ENCODE measurements around the gene GUCA2A.

The GUCA2A gene

GRCh38 chr1:42152907-42153600 is 11.5 kb downstream of the GUCA2A start, which contains the start of gene GUCA2B:
GUCA2B (plus strand) TSS chr1:42153410; CDS start chr1:42153451, 41 bp downstream.
- DNase-seq, result no peak

GRCh38 chr1:42152119-42152518 is 12.4 kb downstream of the GUCA2A start:
- no peak for DNase-seq

DNA sequence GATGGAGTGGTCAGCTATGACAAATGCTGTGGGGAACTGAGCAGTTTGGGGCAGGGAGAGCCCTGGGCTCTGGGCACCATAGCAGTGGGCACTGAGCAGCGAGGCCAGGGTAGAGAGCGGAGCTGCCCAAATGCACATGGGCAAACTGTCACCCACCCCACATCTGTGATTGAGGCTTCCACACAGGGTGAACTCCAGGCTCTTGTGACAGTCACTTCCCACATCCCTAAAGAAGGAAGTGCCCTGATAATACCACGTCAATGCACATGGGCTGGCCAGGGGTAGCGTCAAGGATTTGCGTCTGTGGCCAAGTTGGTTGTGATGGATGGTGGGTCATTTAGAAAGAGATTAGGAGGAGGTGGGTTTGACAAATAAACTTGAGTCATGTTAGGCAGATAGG is 13.9 kb downstream of the GUCA2A start:
- no peak for DNase-seq

GRCh38 chr1:42148166-42148565 is 16.4 kb downstream of the GUCA2A start:
- no peak for DNase-seq

DNA sequence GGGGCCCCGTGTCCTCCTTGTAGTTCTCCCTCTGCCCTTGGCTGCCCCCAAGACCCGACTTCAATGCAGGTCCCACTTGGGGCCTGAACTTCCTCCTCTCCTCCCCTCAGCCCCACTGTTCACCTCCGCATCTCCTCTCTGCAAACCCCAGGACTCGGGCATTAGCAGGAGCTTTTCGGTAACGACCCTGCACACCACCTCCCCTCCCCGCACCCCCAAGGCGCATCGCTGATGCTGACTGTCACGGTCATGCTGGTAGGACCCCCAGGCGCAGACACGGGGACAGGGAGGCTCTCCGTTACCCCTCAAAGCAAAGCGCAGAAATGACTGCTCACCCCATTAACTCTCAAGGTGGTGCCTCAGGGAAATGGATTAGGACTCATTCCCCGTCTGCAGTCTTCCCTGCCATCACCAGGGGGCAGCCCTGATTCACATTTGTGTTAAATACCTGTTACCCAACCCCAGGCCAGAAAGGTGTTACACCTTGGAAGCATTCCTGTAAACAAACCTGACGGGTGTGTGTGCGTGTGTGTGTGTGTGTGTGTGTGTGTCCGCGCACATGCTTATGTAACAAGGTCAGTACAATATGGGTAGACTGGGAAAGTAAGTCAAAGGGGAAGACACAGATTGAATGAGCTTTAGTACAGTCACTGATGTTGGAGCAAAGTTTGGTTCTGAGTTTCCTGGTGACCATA is 17.8 kb downstream of the GUCA2A start:
- peak; percentile 84 for DNase-seq

DNA sequence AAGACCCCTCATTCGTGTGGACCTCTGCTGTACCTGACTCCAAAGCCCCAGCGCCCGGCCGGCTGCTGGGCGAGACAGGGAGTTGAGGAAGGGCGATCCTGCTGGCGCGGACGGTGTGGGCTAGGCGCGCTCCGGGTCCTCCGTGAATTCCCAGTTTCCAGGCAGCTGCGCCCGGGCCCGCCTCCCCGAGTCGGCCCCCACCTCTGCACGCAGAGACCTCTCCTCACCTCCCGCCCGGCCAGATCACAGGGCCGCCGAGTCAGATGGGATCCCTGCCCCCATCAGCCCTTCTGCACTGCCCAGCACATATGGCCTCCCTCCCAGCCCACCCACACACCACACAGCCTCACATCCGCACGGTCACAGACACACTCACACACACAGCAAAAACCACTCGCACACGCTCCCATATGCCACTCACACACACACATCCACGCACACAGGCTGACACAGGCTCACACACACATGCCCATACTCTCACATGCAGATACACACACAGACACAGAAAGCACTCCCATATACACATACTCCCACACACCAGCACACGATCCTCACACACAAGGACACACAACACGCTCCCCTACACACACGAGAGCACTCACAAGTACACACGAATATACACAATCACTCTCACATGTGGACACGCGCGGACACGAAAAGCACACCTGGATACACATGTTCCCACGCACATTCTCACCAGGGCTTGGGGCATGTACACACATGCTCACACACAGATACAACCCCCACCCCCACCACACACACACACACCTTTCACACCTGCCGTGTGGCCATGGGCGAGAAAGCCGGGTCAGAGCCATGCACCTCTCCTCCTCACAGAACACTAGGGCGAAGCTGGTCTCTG is 18.6 kb downstream of the GUCA2A start:
- no peak for DNase-seq

GRCh38 chr1:42145389-42145716 is 19.2 kb downstream of the GUCA2A start:
- DNase-seq, result no peak

- DNase-seq, result no peak
Observed at GRCh38 chr1:42144711-42145388, 19.7 kb downstream of the GUCA2A start.

GRCh38 chr1:42143896-42144710 is 20.4 kb downstream of the GUCA2A start:
- no peak for DNase-seq

DNA sequence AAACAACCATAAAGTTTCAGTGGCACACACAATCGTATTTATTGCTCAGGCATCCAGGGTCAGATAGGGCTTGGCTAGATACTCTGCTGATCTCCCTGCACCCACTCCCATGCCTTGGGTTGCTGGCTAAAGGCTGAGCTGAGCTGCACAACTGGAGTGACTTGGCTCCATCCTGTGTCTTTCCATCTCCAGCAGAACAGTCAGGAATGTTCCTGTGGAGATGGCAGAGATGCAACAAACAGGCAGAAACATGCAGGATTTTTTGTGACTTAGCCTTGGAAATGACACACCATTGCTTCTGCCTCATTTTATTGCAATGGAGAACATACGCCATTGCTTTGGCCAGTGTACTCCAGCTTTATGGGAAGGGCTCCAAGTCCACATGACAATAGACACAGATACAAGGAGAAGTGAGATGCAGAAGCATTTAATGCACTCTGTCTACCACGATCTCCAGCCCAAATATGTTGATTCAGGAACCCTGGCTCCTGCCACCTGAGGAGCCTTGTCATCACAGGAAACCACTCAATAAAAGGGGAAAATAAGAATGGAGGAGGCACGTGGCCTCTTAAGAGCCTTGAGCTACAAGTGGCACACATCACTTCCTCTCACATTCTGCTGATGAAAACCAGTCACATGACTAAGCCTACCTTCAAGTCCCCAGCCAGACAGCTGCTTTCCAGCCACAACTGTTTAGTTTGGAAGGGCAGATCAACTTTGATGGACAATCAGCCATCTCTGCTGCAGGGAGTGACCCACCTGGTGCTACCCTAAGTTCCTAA is 21.5 kb downstream of the GUCA2A start:
- DNase-seq, result no peak

- DNase-seq, result no peak
Observed at GRCh38 chr1:42141978-42142377, 22.6 kb downstream of the GUCA2A start.

- no peak for DNase-seq
Observed at GRCh38 chr1:42140191-42140590, 24.4 kb downstream of the GUCA2A start.

DNA sequence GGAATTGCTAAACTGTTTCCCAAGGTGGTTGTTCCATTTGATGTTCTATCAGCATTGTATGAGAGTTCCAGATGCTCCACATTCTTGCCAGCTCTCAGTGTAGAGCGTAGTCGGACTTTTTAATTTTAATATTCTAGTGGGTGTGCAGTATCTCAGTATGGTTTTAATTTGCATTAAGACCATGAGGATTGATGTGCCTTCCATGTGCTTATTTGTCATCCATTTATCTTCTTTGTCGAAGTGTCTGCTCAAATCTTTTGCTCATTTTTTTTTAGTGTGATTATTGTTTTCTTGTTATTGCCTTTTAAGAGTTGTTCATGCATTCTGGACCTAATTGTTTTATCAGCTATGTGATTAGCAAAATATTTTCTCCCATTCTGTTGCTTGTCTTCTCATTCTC is 25.1 kb downstream of the GUCA2A start:
- no peak for DNase-seq

DNA sequence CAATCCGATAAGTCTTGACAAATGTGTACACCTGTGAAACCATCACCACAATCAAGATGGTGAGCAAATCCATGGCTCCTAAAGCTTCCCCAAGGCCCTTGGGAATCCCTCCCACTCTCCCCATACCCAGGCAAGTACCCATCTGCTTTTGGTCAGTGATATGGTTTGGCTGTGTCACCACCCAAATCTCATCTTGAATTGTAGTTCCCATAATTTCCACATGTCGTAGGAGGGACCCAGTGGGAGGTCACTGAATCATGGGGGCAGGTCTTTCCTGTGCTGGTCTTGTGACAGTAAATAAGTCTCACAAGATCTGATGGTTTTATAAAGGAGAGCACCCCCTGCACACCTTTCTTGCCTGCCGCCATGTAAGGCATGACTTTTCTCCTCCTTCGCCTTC is 26.0 kb downstream of the GUCA2A start:
- DNase-seq, result no peak

GRCh38 chr1:42137766-42138165 is 26.8 kb downstream of the GUCA2A start:
- no peak for DNase-seq

- no peak for DNase-seq
Observed at GRCh38 chr1:42136466-42136865, 28.1 kb downstream of the GUCA2A start.

- DNase-seq, result no peak
Observed at GRCh38 chr1:42135426-42135825, 29.1 kb downstream of the GUCA2A start.

DNA sequence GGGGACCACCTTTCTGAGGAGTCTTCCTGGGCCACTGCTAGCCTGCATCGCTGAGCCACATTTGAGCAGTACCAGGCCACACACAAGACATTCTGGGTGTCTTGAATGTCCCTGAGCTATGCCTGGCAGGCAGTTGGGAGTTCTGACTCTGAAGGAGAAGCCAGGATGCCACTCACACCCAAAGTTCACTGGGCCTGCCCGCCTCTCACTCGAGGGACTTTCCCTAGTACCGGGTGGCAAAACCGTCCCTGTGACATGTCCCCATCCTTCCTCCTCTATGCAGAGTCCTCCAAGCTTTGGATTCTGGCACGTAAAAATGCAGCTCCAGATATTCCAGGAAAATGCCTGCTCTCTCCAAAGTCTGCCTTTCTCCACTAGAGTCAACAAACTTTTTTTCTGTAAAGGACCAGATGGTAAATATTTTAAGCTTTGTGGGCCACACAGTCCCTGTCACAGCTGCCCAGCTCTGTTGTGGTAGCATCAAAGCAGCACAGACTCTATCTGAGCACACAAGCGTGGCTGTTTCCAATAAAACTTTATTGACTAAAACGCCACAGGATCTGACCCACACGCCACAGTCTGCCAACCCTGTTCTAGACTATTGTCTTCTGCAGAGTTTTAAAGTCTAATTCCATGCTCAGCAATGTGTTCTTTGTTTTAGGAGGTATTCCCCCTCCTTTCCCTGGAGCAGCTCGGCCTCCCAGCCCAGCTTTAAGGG is 30.6 kb downstream of the GUCA2A start:
- no peak for DNase-seq

DNA sequence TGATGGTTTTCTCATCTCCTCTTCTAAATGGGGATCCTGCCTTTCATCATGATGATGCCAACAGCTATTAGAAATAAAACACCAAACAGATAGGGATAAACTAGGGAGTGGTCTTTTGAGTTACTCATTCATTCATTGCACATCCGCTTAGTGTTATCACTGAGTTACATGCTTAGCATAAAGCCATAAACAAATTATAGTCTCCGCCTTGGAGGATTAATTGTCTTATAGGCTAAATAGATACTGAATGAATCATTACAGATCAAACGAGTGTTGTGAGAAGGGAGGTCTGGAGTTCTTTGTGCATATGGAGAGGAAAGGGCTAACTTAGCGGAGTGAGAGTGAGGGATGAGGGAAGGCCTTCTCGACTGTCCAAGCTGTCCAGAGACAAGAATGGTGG is 31.2 kb downstream of the GUCA2A start:
- no peak for DNase-seq

GRCh38 chr1:42130061-42130660 is 34.4 kb downstream of the GUCA2A start:
- no peak for DNase-seq
